ENCODE measurements around the gene MAP3K10. TPM values are rescaled to one million over a fixed set of nuclear protein-coding genes. Genes with fewer than 3 reads are reported as not detected.

MAP3K10 gene
- total and polyA plus RNA-seq, 2 of the 13 experiments (the other 11 are each of a cell fraction or from before 2014, with no cell fraction given): 3.4 to 5.0 TPM

- no peak for TF ChIP-seq ZNF513 (CRISPR knock-in tag; conservative IDR thresholded peaks at IDR 0.05)
Observed at GRCh38 chr19:40220674-40221073, 29.4 kb downstream of the MAP3K10 start (continued).

GRCh38 chr19:40221858-40222619 lies 30.8 kb downstream of the MAP3K10 start:
- DNase-seq (ENCODE audit: low spot score): peak; percentile 90
- WGBS (ENCODE audit: low lambda C conversion rate): 64% methylated on average over 41 of the region's 41 CpGs
- peak; percentile 51 for ATAC-seq
- Histone ChIP-seq H3K4me1 (ENCODE audit: insufficient read depth, low read length) (peaks cover 25% of the 10 kb centered on the region), H2AFZ (ENCODE audit: low read length) (no peak overlapping the region), H3K4me3 (replicated peaks in 1 of 3; ENCODE audit: insufficient read depth in 1 of 3, low read depth in 2 of 3, low read length in 3 of 3) (no peak overlapping the region), H3K36me3 (replicated peaks in 1 of 2; ENCODE audit: control insufficient read depth in 1 of 2, insufficient read depth in 2 of 2, low read length in 2 of 2) (no peaks in the 10 kb centered on the region), H3K9ac (ENCODE audit: insufficient read depth, low read depth, low read length) (no peak overlapping the region), H3K27me3 (ENCODE audit: control insufficient read depth in 1 of 2, insufficient read depth in 2 of 2, low read length in 2 of 2) (peaks cover 0 to 6% of the 10 kb centered on the region in 2 experiments; a peak in 1 of 5 replicates), H3K79me2 (ENCODE audit: insufficient read depth, low read length) (no peaks in the 10 kb centered on the region), H4K20me1 (ENCODE audit: insufficient read depth, low read length) (no peaks in the 10 kb centered on the region), H3K27ac (ENCODE audit: extremely low read length, insufficient read depth, low read length) (no peak overlapping the region), H3K9me3 (ENCODE audit: low read length) (no peaks in the 10 kb centered on the region), H3K4me2 (ENCODE audit: low read depth, low read length) (no peak overlapping the region)
- in situ Hi-C loops (cut with HindIII; ENCODE audit: extremely low pct_ligation_motif_present, low pct_unique_long_range_greater_than_20kb) (loop anchor here (5.0 kb wide), 1 partner anchor 85 kb away; no protein-coding TSS in a partner anchor), intact Hi-C loops (cut with micrococcal nuclease; ENCODE audit: unreplicated experiment) (loop anchor here (1.0 kb wide), 2 partner anchors 67 to 83 kb away; no protein-coding TSS in a partner anchor)
- POLR2A ChIA-PET: no interaction called here
- FAIRE-seq: peak; percentile 89
- CTCF ChIA-PET (ENCODE audit: low intra/inter-chr PET ratio, low total read pairs): interaction anchor here (1.3 to 2.1 kb wide), 5 partner anchors 64 to 429 kb away, joined by 3 to 43 read pairs (median 4); no protein-coding TSS in a partner anchor
- BruUV-seq (replicated peaks): no TSS peak
- TF ChIP-seq SIN3B (IDR thresholded peaks at IDR 0.05; ENCODE audit: low read length): peak; percentile 59; the same call in 1 of the 2 replicates
- TF ChIP-seq TFDP2 (CRISPR knock-in tag; IDR thresholded peaks at IDR 0.05): peak; percentile 90
- peak; percentile 10; the same call in 1 of the 2 replicates for TF ChIP-seq BORCS8-MEF2B (CRISPR knock-in tag; IDR thresholded peaks at IDR 0.05)
- TF ChIP-seq RFX5 (IDR thresholded peaks at IDR 0.05; ENCODE audit: low read depth, low read length): peak; percentile 97
- TF ChIP-seq MED13 (CRISPR knock-in tag; IDR thresholded peaks at IDR 0.05): 0 out of 2 replicates have a peak, but pooled peaks have one; percentile 31
- TF ChIP-seq ZNF792 (CRISPR knock-in tag; IDR thresholded peaks at IDR 0.05): peak; percentile 34; the same call in 1 of the 2 replicates
- TF ChIP-seq RXRB (CRISPR knock-in tag; IDR thresholded peaks at IDR 0.05; ENCODE audit: borderline replicate concordance): no peak
- TF ChIP-seq RAD21 (CRISPR knock-in tag; IDR thresholded peaks at IDR 0.05): peak; percentile 69; the same call in 1 of the 2 replicates
- TF ChIP-seq RFXAP (CRISPR knock-in tag; IDR thresholded peaks at IDR 0.05; ENCODE audit: borderline replicate concordance): peak; percentile 99
- no peak for TF ChIP-seq ZBTB44 (CRISPR knock-in tag; IDR thresholded peaks at IDR 0.05)
- peak; percentile 99 for TF ChIP-seq NFYB (CRISPR knock-in tag; IDR thresholded peaks at IDR 0.05)
- no peak for TF ChIP-seq ZNF343 (CRISPR knock-in tag; IDR thresholded peaks at IDR 0.05)
- TF ChIP-seq RFX3 (CRISPR knock-in tag; IDR thresholded peaks at IDR 0.05): 0 out of 2 replicates have a peak, but pooled peaks have one; percentile 28

Measured in HepG2 (cell line).